H1 (cell line): ENCODE results near the gene CAPZA2. TPM values are rescaled to one million over a fixed set of nuclear protein-coding genes. Genes with fewer than 3 reads are reported as not detected.
"Not testable (repeated sequence)": the region's sequence is repeated elsewhere in the genome, so short reads cannot be mapped to it uniquely, and the experiment has no call there.

Source experiments
- CTCF ChIA-PET: fragments of 300-600 bp; sonication (Branson Sonifier 250); formaldehyde crosslinking; loops from one replicate; lab custom pipeline; 2021; ENCODE audit not compliant: partially characterized antibody; lab: Charles Lee
- POLR2A ChIA-PET: fragments of 300-600 bp; sonication (Branson Sonifier 250); formaldehyde crosslinking; loops from one replicate; lab custom pipeline; 2021; ENCODE audit warnings: inconsistent platforms; ENCODE audit not compliant: partially characterized antibody; lab: Charles Lee
- DNase-seq, 2 experiments: peaks; one replicate each; pipeline versions ENCODE4 v3.0.0 to v3.0.0-alpha.2; 2010 to 2022; ENCODE audit warnings: low spot score in 2 of 2, low read depth in 1 of 2, mixed read lengths in 1 of 2
- FAIRE-seq: peaks from 2 replicates; lab custom pipeline; 2011; peaks lifted over from hg19 to GRCh38; lab: Jason Lieb, UNC
- H2AFZ ChIP-seq: 2 replicates; pipeline ENCODE4 v1.8.1; 2012; ENCODE audit warnings: low read length, inconsistent platforms
- H2AK5ac ChIP-seq: 2 replicates; pipeline ENCODE4 v1.6.1; 2013; ENCODE audit warnings: low read depth, low read length
- H2BK120ac ChIP-seq: replicated peaks from 2 replicates; pipeline ENCODE3; 2013; ENCODE audit warnings: low read depth, low read length, inconsistent platforms
- H2BK12ac ChIP-seq: 2 replicates; pipeline ENCODE4 v1.6.1; 2013; ENCODE audit warnings: low read depth, low read length
- H2BK15ac ChIP-seq: 2 replicates; pipeline ENCODE4 v1.6.1; 2013; ENCODE audit warnings: low read length
- H2BK20ac ChIP-seq: 2 replicates; pipeline ENCODE4 v1.6.1; 2013; ENCODE audit warnings: low read length
- H2BK5ac ChIP-seq: 2 replicates; pipeline ENCODE4 v1.6.1; 2013; ENCODE audit warnings: low read depth, low read length
- H3K14ac ChIP-seq: 2 replicates; pipeline ENCODE4 v1.6.1; 2013; ENCODE audit warnings: inconsistent platforms; ENCODE audit not compliant: insufficient read length
- H3K18ac ChIP-seq: 2 replicates; pipeline ENCODE4 v1.6.1; 2013; ENCODE audit warnings: low read length; ENCODE audit errors: extremely low read depth
- H3K23ac ChIP-seq: 2 replicates; pipeline ENCODE4 v1.6.1; 2013; ENCODE audit warnings: inconsistent platforms; ENCODE audit not compliant: insufficient read length
- H3K23me2 ChIP-seq: 2 replicates; pipeline ENCODE4 v1.6.1; 2013; ENCODE audit warnings: low read depth, low read length
- H3K27ac ChIP-seq: 2 replicates; pipeline ENCODE4 v1.6.1; 2011; ENCODE audit warnings: low read depth, low read length, inconsistent platforms
- H3K27me3 ChIP-seq, 4 experiments: replicated peaks in 1 of 4; 1 replicate in 1 of 4; 2 replicates in 3 of 4; pipeline versions ENCODE4 v1.6.1 to v1.8.1; 2011 to 2013; ENCODE audit warnings: low read length in 3 of 4, mild to moderate bottlenecking in 3 of 4, inconsistent platforms in 2 of 4, mixed read lengths in 2 of 4, moderate library complexity in 1 of 4; ENCODE audit not compliant: control insufficient read depth in 3 of 4, insufficient read depth in 3 of 4; ENCODE audit errors: extremely low read depth in 1 of 4
- H3K36me3 ChIP-seq, 4 experiments: 2 replicates each; pipeline versions ENCODE4 v1.6.1 to v1.8.1; 2011 to 2013; ENCODE audit warnings: mild to moderate bottlenecking in 4 of 4, low read length in 3 of 4, moderate library complexity in 2 of 4, control low read depth in 1 of 4, inconsistent platforms in 1 of 4; ENCODE audit not compliant: insufficient read depth in 4 of 4, control insufficient read depth in 2 of 4
- H3K4ac ChIP-seq: replicated peaks from 2 replicates; pipeline ENCODE3; 2013; ENCODE audit warnings: low read length, low read depth, mixed read lengths, inconsistent platforms; ENCODE audit not compliant: insufficient read length
- H3K4me1 ChIP-seq, 4 experiments: replicated peaks in 1 of 4; 1 replicate in 1 of 4; 2 replicates in 3 of 4; pipeline versions ENCODE4 v1.6.1 to v1.8.1; 2011 to 2013; ENCODE audit warnings: low read length in 3 of 4, inconsistent platforms in 2 of 4, mixed read lengths in 1 of 4; ENCODE audit not compliant: insufficient read depth in 4 of 4, control insufficient read depth in 3 of 4
- H3K4me2 ChIP-seq, 2 experiments: 2 replicates each; pipeline versions ENCODE4 v1.6.1 to v1.8.1; 2011 to 2013; ENCODE audit warnings: low read depth in 2 of 2, low read length in 2 of 2, control low read depth in 1 of 2, inconsistent platforms in 1 of 2, mild to moderate bottlenecking in 1 of 2; ENCODE audit not compliant: insufficient read depth in 1 of 2
- H3K4me3 ChIP-seq, 4 experiments: fragments of 200-600, 300-600 bp in 1 of 4; sonication (generic), shearing (Covaris generic), sonication (Bioruptor Twin) in 1 of 4; 2 replicates each; pipeline versions ENCODE4 v1.5.1 to v1.8.1; 2011 to 2016; ENCODE audit warnings: low read length in 4 of 4, low read depth in 3 of 4, control low read depth in 2 of 4, inconsistent platforms in 2 of 4, mild to moderate bottlenecking in 2 of 4, mixed read lengths in 1 of 4, moderate library complexity in 1 of 4; ENCODE audit not compliant: insufficient read depth in 2 of 4; ENCODE audit errors: extremely low read depth in 1 of 4
- H3K56ac ChIP-seq: replicated peaks from 2 replicates; pipeline ENCODE3; 2013; ENCODE audit warnings: low read depth, mild to moderate bottlenecking, mixed read lengths, low read length, inconsistent platforms; ENCODE audit not compliant: insufficient read length
- H3K79me1 ChIP-seq: 2 replicates; pipeline ENCODE4 v1.6.1; 2013; ENCODE audit warnings: low read depth, low read length, control low read depth
- H3K79me2 ChIP-seq, 2 experiments: 2 replicates each; pipeline versions ENCODE4 v1.6.1 to v1.8.1; 2012 to 2013; ENCODE audit warnings: low read length in 2 of 2, mild to moderate bottlenecking in 2 of 2, inconsistent platforms in 1 of 2; ENCODE audit not compliant: insufficient read depth in 2 of 2, control insufficient read depth in 1 of 2
- H3K9ac ChIP-seq, 4 experiments: replicated peaks in 1 of 4; 1 replicate in 1 of 4; 2 replicates in 3 of 4; pipeline versions ENCODE4 v1.6.1 to v1.8.1; 2011 to 2013; ENCODE audit warnings: low read depth in 3 of 4, low read length in 3 of 4, control low read depth in 2 of 4, mild to moderate bottlenecking in 2 of 4, moderate library complexity in 2 of 4, inconsistent platforms in 1 of 4; ENCODE audit errors: extremely low read depth in 1 of 4
- H3K9me3 ChIP-seq, 2 experiments: 2 replicates each; pipeline versions ENCODE4 v1.6.1 to v1.8.1; 2012 to 2013; ENCODE audit warnings: mild to moderate bottlenecking in 2 of 2, moderate library complexity in 2 of 2, control low read depth in 1 of 2, inconsistent platforms in 1 of 2, low read depth in 1 of 2, low read length in 1 of 2, mixed read lengths in 1 of 2; ENCODE audit not compliant: insufficient read depth in 2 of 2
- H4K20me1 ChIP-seq, 2 experiments: replicated peaks in 1 of 2; 2 replicates each; pipeline versions ENCODE3 to v1.8.1; 2011 to 2013; ENCODE audit warnings: inconsistent platforms in 2 of 2, low read length in 2 of 2, mild to moderate bottlenecking in 1 of 2; ENCODE audit not compliant: insufficient read depth in 2 of 2, control insufficient read depth in 1 of 2
- H4K5ac ChIP-seq: 2 replicates; pipeline ENCODE4 v1.6.1; 2013; ENCODE audit warnings: low read length, low read depth, mixed read lengths, inconsistent platforms; ENCODE audit not compliant: insufficient read length
- H4K8ac ChIP-seq: 2 replicates; pipeline ENCODE4 v1.8.0; 2013; ENCODE audit warnings: mild to moderate bottlenecking, moderate library complexity, low read length, inconsistent platforms; ENCODE audit not compliant: insufficient read depth; ENCODE audit errors: extremely low read depth
- H4K91ac ChIP-seq: replicated peaks from 2 replicates; pipeline ENCODE3; 2013; ENCODE audit warnings: low read length, mixed read lengths, inconsistent platforms; ENCODE audit not compliant: insufficient read length
- EZH2 ChIP-seq: fragments of 200-600 bp; sonication (generic); IDR thresholded peaks from 2 replicates; pipeline ENCODE4 v1.7.1; 2012; ENCODE audit warnings: low read depth, mild to moderate bottlenecking, moderate library complexity, low read length, inconsistent platforms; ENCODE audit not compliant: severe bottlenecking
- FOSL1 ChIP-seq: IDR thresholded peaks from 2 replicates; pipeline ENCODE4 v1.6.1; 2011; ENCODE audit warnings: mild to moderate bottlenecking, low read depth, low read length, moderate library complexity; ENCODE audit not compliant: insufficient read depth
- HDAC6 ChIP-seq: IDR thresholded peaks from one replicate; pipeline ENCODE4 v1.7.1; 2012; ENCODE audit warnings: low read depth, mild to moderate bottlenecking, inconsistent platforms, low read length, moderate library complexity
- SP1 ChIP-seq: IDR thresholded peaks from 2 replicates; pipeline ENCODE4 v1.6.1; 2011; ENCODE audit warnings: low read depth, low read length
- TBP ChIP-seq: IDR thresholded peaks from 2 replicates; pipeline ENCODE4 v1.6.1; 2011; ENCODE audit warnings: low read depth, low read length, improper control_type of control experiment
- YY1 ChIP-seq: IDR thresholded peaks from 2 replicates; pipeline ENCODE4 v1.6.1; 2011; ENCODE audit warnings: low read depth, mild to moderate bottlenecking, low read length
- polyA plus RNA-seq, 7 experiments: library from polyadenylated mRNA; depleted of rRNA in 3 of 7; stranded (reverse) in 5 of 7; unstranded in 2 of 7; fragments of >200 nt in 5 of 7; fragments of 200-250 nt in 2 of 7; gene quantifications; 1 replicate in 5 of 7; 2 replicates in 1 of 7; 4 replicates in 1 of 7; pipeline versions ENCODE4 v1.2.1 to v1.2.3, GENCODE V29; 2011 to 2013; ENCODE audit warnings: missing spikeins in 2 of 7, mixed read lengths in 2 of 7
- total RNA-seq: library from RNA; stranded (reverse); fragmentation: NEBNext Ultra II Directional; extraction: Animal tissue kit (Norgen Biotek cat#: 25700); gene quantifications from 2 replicates; pipeline ENCODE4 v1.2.1, GENCODE V29; 2021

The CAPZA2 gene
- total and polyA plus RNA-seq, 2 of the 8 experiments (the other 6 are each of a cell fraction or from before 2014, with no cell fraction given) = 33.2 to 145 TPM

- TF ChIP-seq FOSL1 (no peak), SP1 (no peak), EZH2 (no peak), YY1 (no peak), HDAC6 (no peak), TBP (no peak)
Measured at GRCh38 chr7:116970238-116970910, 108.0 kb downstream of the CAPZA2 start (continued).

DNA sequence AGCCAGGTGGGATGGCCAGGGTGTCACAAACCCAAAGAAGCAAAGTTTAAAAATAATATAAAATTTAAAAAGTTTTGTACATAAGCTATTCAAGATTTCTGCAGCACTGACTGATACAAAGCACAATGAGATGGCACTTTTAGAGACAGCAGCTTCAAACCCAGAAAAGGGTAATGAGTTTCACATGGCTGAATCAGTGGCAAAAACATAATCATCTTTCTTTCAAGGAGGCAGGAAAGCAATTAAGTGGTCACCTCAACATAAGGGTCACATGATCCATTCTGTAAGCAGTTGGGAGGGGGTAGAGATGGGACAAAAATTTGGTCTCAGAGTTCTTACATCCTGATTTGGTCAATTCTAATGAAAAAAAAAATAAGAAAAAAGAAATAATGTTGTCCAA is 108.8 kb downstream of the CAPZA2 start:
- not testable (repeated sequence) for FAIRE-seq, H2AK5ac ChIP-seq, H2BK120ac ChIP-seq, H3K56ac ChIP-seq, H3K4me3 ChIP-seq, H3K27ac ChIP-seq, H3K27me3 ChIP-seq, H3K18ac ChIP-seq, H3K9me3 ChIP-seq, H4K91ac ChIP-seq, H3K23ac ChIP-seq, H2BK12ac ChIP-seq, DNase-seq, H3K14ac ChIP-seq, H4K5ac ChIP-seq, H2BK20ac ChIP-seq, H2BK5ac ChIP-seq, H3K23me2 ChIP-seq, H3K36me3 ChIP-seq, H4K20me1 ChIP-seq, H3K79me1 ChIP-seq, H2BK15ac ChIP-seq, H3K9ac ChIP-seq, H2AFZ ChIP-seq, H3K4ac ChIP-seq, H4K8ac ChIP-seq
- H3K79me2 ChIP-seq = peaks cover 0 to 26% of the 10 kb centered on the region in 2 experiments; a peak in 2 of 4 replicates
- POLR2A ChIA-PET = interaction anchor here (6.7 kb wide), 1 partner anchor 18 kb away, joined by 34 read pairs; the partner anchor contains the start of gene ST7
- peaks cover 4 to 18% (median 12%) of the 10 kb centered on the region in 4 experiments; a peak in 4 of 7 replicates for H3K4me1 ChIP-seq
- CTCF ChIA-PET = interaction anchor here (0.6 to 4.5 kb wide), 10 partner anchors 14 to 943 kb away, joined by 3 to 50 read pairs (median 4); no protein-coding TSS in a partner anchor
- H3K4me2 ChIP-seq = 0 out of 4 replicates have a peak overlapping the region, but pooled peaks of 1 of the 2 experiments have one; percentile 20
